Smooth muscle cell (in vitro differentiated cells): ENCODE data around the gene B3GALT4. TPM values are rescaled to one million over a fixed set of nuclear protein-coding genes. Genes with fewer than 3 reads are reported as not detected.
"Not testable (repeated sequence)": the region's sequence is repeated elsewhere in the genome, so short reads cannot be mapped to it uniquely, and the experiment has no call there.

Experiments
- DNase-seq: peaks from one replicate; lab custom pipeline; 2025; ENCODE audit not compliant: unreplicated experiment; lab: John Stamatoyannopoulos, UW
- H2AFZ ChIP-seq: fragments of 200-600 bp; sonication (generic); 2 replicates; pipeline ENCODE4 v1.6.0; 2016; ENCODE audit warnings: antibody characterized with exemption, low read depth, mild to moderate bottlenecking
- H3F3A ChIP-seq: fragments of 200-600 bp; sonication (generic); 2 replicates; pipeline ENCODE4 v1.6.0; 2017; ENCODE audit warnings: antibody characterized with exemption, low read depth
- H3K27ac ChIP-seq: fragments of 200-600 bp; sonication (generic); 2 replicates; pipeline ENCODE4 v1.5.1; 2016; ENCODE audit warnings: low read depth, mild to moderate bottlenecking
- H3K27me3 ChIP-seq: fragments of 200-600 bp; sonication (generic); 2 replicates; pipeline ENCODE4 v1.6.1; 2016; ENCODE audit warnings: low read depth, mild to moderate bottlenecking
- H3K36me3 ChIP-seq: fragments of 200-600 bp; sonication (generic); 2 replicates; pipeline ENCODE4 v1.5.1; 2016; ENCODE audit warnings: low read depth
- H3K4me1 ChIP-seq: fragments of 200-600 bp; sonication (generic); 2 replicates; pipeline ENCODE4 v1.5.1; 2016; ENCODE audit warnings: low read depth
- H3K4me2 ChIP-seq: fragments of 200-600 bp; sonication (generic); 2 replicates; pipeline ENCODE4 v1.6.0; 2016; ENCODE audit warnings: mild to moderate bottlenecking
- H3K4me3 ChIP-seq: fragments of 200-600 bp; sonication (generic); 2 replicates; pipeline ENCODE4 v1.5.1; 2016; ENCODE audit warnings: mild to moderate bottlenecking
- H3K79me2 ChIP-seq: fragments of 200-600 bp; sonication (generic); 2 replicates; pipeline ENCODE4 v1.6.0; 2016; ENCODE audit warnings: low read depth, mild to moderate bottlenecking
- H3K9ac ChIP-seq: fragments of 200-600 bp; sonication (generic); 2 replicates; pipeline ENCODE4 v1.6.0; 2016; ENCODE audit warnings: low read depth
- H3K9me3 ChIP-seq: fragments of 200-600 bp; sonication (generic); replicated peaks from 2 replicates; pipeline ENCODE4 v1.5.1; 2016; ENCODE audit warnings: low read depth
- H4K20me1 ChIP-seq: fragments of 200-600 bp; sonication (generic); 2 replicates; pipeline ENCODE4 v1.6.0; 2016; ENCODE audit warnings: low read depth
- CTCF ChIP-seq: fragments of 200-600 bp; sonication (generic); IDR thresholded peaks from 2 replicates; pipeline ENCODE4 v1.5.1; 2017; ENCODE audit warnings: borderline replicate concordance, mild to moderate bottlenecking, antibody characterized with exemption; ENCODE audit not compliant: insufficient read depth, poor library complexity, severe bottlenecking
- WGBS: methylation state at CpG from one replicate; pipeline ENCODE4 v1.1.7; 2016; ENCODE audit warnings: low lambda C conversion rate; 5-methylcytosine and 5-hydroxymethylcytosine counted together
- polyA plus RNA-seq: library from polyadenylated mRNA; unstranded; fragments of >200 nt; fragmentation: Nextera tagmentation; extraction: Ambion mirVana; gene quantifications from 2 replicates; pipeline ENCODE4 v1.2.1, GENCODE V29; 2016
- total RNA-seq: library from RNA; depleted of rRNA; stranded (reverse); fragments of >200 nt; gene quantifications from 2 replicates; pipeline ENCODE4 v1.2.3, GENCODE V29; 2014

Gene B3GALT4
- total and polyA plus RNA-seq, 2 experiments from 2014 or later: 2.9 to 6.1 TPM

GRCh38 chr6:33254591-33254990 lies 22.3 kb upstream of the B3GALT4 start:
- peaks cover 9% of the 10 kb centered on the region for H3K4me1 ChIP-seq
- no peaks in the 10 kb centered on the region for H3K79me2 ChIP-seq
- no peak overlapping the region for H2AFZ ChIP-seq

GRCh38 chr6:33259032-33259431 lies 17.9 kb upstream of the B3GALT4 start:
- no peak for DNase-seq
- TF ChIP-seq CTCF: no peak
- WGBS: 96% methylated on average over 5 of the region's 5 CpGs
- H3K36me3 ChIP-seq: peaks cover 4% of the 10 kb centered on the region
- no peak overlapping the region for H2AFZ ChIP-seq
- no peak overlapping the region for H3K4me2 ChIP-seq
- H3K27me3 ChIP-seq: no peaks in the 10 kb centered on the region
- no peak overlapping the region for H3K4me3 ChIP-seq
- H3K9ac ChIP-seq: no peak overlapping the region
- no peak overlapping the region for H3K27ac ChIP-seq
- no peaks in the 10 kb centered on the region for H4K20me1 ChIP-seq
- H3K4me1 ChIP-seq: no peaks in the 10 kb centered on the region
- no peaks in the 10 kb centered on the region for H3K9me3 ChIP-seq
- no peaks in the 10 kb centered on the region for H3K79me2 ChIP-seq
- no peaks in the 10 kb centered on the region for H3F3A ChIP-seq

More at GRCh38 chr6:33254591-33254990, 22.3 kb upstream of the B3GALT4 start:
- Histone ChIP-seq H4K20me1 (no peaks in the 10 kb centered on the region), H3K36me3 (no peaks in the 10 kb centered on the region), H3K9me3 (no peaks in the 10 kb centered on the region), H3K4me3 (no peak overlapping the region), H3K4me2 (no peak overlapping the region), H3K27me3 (no peaks in the 10 kb centered on the region), H3K9ac (no peak overlapping the region), H3K27ac (no peak overlapping the region), H3F3A (no peaks in the 10 kb centered on the region)
- 88% methylated on average over 4 of the region's 4 CpGs for WGBS
- DNase-seq: no peak
- TF ChIP-seq CTCF: no peak

- H3F3A ChIP-seq, H2AFZ ChIP-seq, H3K79me2 ChIP-seq, H3K4me2 ChIP-seq, H3K4me1 ChIP-seq, H3K4me3 ChIP-seq, H3K27me3 ChIP-seq, H3K36me3 ChIP-seq, H3K9ac ChIP-seq, H4K20me1 ChIP-seq, H3K27ac ChIP-seq, DNase-seq, H3K9me3 ChIP-seq: not testable (repeated sequence)
- 99% methylated on average over 3 of the region's 3 CpGs for WGBS
Observed at GRCh38 chr6:33262490-33262889, 14.4 kb upstream of the B3GALT4 start.

GRCh38 chr6:33264015-33264414 lies 12.9 kb upstream of the B3GALT4 start:
- Histone ChIP-seq H2AFZ (no peak overlapping the region), H3K9ac (no peak overlapping the region), H3K4me3 (no peak overlapping the region), H3K36me3 (peaks cover 4% of the 10 kb centered on the region), H3F3A (no peaks in the 10 kb centered on the region), H3K79me2 (no peaks in the 10 kb centered on the region), H3K27ac (no peak overlapping the region), H3K9me3 (no peaks in the 10 kb centered on the region), H3K27me3 (no peaks in the 10 kb centered on the region), H3K4me1 (no peaks in the 10 kb centered on the region), H3K4me2 (no peak overlapping the region), H4K20me1 (no peaks in the 10 kb centered on the region)
- 84% methylated on average over 7 of the region's 7 CpGs for WGBS
- no peak for TF ChIP-seq CTCF
- no peak for DNase-seq
